RWPE1 (cell line): ENCODE data around the gene TMEM260.

ENCODE experiments used
- CTCF ChIA-PET: fragments of 350-600 bp; sonication (Branson Sonifier 250); formaldehyde crosslinking; extraction: SDS; loops from one replicate; lab custom pipeline; 2021; lab: Yijun Ruan, JAX
- POLR2A ChIA-PET: fragments of 400-600 bp; formaldehyde crosslinking; extraction: SDS; loops from one replicate; lab custom pipeline; 2020; ENCODE audit warnings: antibody characterized with exemption; ENCODE audit not compliant: low non-redundant PET; lab: Yijun Ruan, JAX
- DNase-seq: peaks from one replicate; pipeline ENCODE4 v3.0.0; 2012; ENCODE audit warnings: low spot score
- H3K27ac ChIP-seq: fragments of 450-650 bp; 2 replicates; pipeline ENCODE4 v1.5.1; 2017
- TF ChIP-seq, protein P1 (sequence below): fragments of 450-650 bp; conservative IDR thresholded peaks from 2 replicates; pipeline ENCODE4 v1.5.1; 2017; ENCODE audit warnings: low read depth, mild to moderate bottlenecking

The TMEM260 gene

DNA sequence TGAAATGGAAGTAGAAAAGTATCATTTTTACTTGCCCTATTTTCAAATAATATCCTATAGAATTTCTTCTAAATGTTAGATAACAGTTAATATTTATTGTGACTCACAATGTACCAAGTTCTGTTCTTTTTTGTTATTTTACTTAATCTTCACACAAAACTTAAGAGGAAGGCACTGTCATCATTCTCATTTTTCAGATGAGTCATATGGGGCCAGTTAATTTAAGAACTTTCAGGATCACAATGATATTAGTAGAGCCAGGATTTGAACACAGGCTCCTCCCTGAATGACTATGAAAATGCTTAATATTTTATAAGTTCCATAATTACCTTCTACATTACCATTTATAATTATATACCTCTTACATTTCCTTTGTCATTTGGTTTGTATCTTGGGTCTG, 10.4 kb upstream of the TMEM260 start:
- H3K27ac ChIP-seq: no peak overlapping the region
- no peak for DNase-seq
- ChIA-PET CTCF (interaction anchor here (0.6 to 0.8 kb wide), 2 partner anchors 23 to 79 kb away, joined by 3 to 4 read pairs; no protein-coding TSS in a partner anchor), POLR2A (no interaction called here)
- TF ChIP-seq, protein P1, sequence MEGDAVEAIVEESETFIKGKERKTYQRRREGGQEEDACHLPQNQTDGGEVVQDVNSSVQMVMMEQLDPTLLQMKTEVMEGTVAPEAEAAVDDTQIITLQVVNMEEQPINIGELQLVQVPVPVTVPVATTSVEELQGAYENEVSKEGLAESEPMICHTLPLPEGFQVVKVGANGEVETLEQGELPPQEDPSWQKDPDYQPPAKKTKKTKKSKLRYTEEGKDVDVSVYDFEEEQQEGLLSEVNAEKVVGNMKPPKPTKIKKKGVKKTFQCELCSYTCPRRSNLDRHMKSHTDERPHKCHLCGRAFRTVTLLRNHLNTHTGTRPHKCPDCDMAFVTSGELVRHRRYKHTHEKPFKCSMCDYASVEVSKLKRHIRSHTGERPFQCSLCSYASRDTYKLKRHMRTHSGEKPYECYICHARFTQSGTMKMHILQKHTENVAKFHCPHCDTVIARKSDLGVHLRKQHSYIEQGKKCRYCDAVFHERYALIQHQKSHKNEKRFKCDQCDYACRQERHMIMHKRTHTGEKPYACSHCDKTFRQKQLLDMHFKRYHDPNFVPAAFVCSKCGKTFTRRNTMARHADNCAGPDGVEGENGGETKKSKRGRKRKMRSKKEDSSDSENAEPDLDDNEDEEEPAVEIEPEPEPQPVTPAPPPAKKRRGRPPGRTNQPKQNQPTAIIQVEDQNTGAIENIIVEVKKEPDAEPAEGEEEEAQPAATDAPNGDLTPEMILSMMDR: no peak

DNA sequence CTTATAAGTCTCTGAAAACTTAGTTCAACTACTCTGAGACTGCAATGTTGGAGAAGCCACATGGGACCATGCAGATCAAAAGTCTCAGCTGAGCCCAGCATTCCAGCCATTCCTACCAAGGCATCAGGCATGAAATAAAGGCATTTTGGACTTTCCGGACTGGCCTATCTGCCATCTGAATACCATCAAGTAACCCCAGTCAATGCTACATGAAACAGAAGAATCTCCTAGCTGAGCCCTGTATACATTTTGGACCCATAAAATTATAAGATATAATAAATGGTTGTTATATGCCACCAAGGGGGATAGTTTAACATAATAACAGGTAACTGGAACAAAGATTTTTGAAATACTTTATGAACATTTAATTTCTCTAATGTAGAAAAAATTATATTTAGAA, 9.3 kb upstream of the TMEM260 start:
- ChIA-PET POLR2A (no interaction called here), CTCF (interaction anchor here (0.6 kb wide), 1 partner anchor 9 kb away, joined by 3 read pairs; no protein-coding TSS in a partner anchor)
- TF ChIP-seq, protein P1: no peak
- no peak for DNase-seq
- no peak overlapping the region for H3K27ac ChIP-seq

DNA sequence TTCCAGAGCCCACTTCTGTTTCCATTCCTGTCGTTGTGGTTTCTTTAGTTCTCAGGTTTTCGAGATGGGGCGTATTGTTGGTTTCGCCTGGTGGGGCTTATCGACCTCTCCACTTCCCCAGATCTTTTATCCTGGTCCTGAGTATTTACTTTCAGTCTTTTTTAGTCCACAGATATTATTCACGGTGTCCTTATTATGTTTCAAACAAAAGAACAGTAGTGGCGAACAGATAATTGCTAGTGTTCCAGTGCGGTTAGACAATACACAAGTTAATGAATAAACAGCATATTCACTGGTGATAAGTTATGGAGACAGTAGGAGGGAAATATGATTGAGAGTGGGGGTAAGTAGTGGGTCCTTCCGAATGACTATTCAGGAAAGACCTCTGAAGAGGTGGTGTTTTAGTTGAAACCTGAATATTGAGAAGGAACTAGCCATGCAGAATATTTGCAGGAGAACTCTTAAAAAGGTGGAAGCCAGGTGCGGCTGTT, 668 bp downstream of the TMEM260 start:
- TF ChIP-seq, protein P1: no peak
- ChIA-PET POLR2A (no interaction called here), CTCF (interaction anchor here (0.7 kb wide), 1 partner anchor 76 kb away, joined by 3 read pairs; no protein-coding TSS in a partner anchor)
- no peak for DNase-seq
- H3K27ac ChIP-seq: peak overlapping the region; percentile 75

DNA sequence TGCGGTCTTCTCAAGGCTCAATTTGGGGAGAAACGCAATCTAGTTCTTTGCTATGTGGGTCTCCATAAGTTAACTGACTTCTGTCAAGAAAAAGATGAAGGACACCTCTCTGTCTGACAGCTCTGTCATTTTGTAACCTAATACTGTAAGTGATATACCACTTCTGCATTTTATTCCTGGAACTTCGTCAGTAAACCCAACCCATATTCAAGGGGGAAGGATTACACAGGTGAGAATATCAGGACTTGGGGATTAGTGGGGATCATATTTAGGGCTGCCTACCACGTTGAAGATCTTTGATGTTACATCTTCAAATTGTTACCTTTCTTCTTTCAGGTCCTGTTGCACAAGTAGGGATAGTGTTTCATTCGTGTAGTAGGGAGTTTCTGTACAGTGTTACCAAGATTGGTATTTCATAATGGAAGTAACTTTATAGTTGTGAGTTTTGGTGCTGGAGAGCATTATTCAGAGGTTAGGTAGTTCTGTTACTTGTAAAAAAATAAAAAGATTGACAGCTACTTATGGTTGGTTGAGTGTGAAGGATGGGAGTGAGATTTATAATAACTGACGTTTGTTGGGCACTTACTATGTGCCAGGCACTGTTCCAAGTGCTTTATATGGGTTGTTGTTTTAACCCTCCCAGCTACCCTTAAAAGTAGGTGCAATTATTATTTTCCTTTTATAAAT, 1.6 kb downstream of the TMEM260 start:
- TF ChIP-seq, protein P1: no peak
- no peak overlapping the region for H3K27ac ChIP-seq
- no peak for DNase-seq
- CTCF ChIA-PET: no interaction called here
- POLR2A ChIA-PET: no interaction called here

DNA sequence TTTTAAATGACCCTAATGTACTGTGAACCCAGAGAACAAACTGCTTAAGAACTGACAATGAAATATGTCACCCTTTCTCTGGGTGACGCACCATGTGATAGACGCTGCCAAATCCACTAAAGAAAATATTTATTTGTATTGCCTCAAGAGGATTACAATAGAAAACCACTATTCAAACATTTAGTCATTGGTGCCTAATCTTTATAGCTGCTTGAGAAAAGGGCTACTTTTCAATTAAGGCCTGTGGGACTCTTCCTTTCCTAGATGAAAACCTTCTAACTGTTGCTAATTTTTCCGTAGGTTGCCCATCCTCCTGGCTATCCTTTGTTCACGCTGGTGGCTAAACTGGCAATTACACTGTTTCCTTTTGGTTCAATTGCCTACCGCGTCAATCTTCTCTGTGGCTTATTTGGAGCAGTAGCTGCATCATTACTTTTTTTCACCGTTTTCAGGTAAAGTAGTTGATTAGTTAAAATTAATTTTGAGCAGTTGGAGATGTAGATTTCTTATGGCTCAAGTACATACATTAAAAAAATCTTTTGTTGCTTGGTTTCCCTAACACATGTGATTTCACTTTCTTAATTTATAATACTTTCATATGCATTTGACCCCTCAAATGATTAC, 6.0 kb downstream of the TMEM260 start:
- no peak for DNase-seq
- H3K27ac ChIP-seq: no peak overlapping the region
- TF ChIP-seq, protein P1: no peak
- ChIA-PET CTCF (no interaction called here), POLR2A (no interaction called here)

DNA sequence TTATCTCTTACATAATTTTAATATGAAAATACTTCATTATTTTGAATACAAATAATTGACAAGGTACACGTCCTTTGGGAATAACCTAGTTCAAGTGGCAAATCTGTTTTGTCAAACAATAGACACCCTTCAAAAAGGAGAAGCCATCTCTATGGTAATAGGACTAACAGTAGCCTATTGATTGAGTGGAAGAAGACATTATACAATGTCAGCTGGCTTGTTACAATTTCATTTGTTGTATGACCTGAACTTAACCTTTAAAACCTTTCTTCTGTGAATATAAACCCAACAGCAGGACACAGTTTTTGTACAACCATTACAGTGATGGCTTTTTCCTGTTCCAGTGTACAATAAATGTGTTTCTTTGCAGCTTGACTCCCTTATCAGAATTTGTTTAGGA, 8.1 kb downstream of the TMEM260 start:
- ChIA-PET CTCF (interaction anchor here (0.6 kb wide), 2 partner anchors 9 to 708 kb away, joined by 4 to 8 read pairs; no protein-coding TSS in a partner anchor), POLR2A (no interaction called here)
- DNase-seq: no peak

More for the DNA sequence above, 8.1 kb downstream of the TMEM260 start:
- TF ChIP-seq, protein P1: no peak
- H3K27ac ChIP-seq: no peak overlapping the region
